Measurements from ENCODE around the gene TSC2.

DNA sequence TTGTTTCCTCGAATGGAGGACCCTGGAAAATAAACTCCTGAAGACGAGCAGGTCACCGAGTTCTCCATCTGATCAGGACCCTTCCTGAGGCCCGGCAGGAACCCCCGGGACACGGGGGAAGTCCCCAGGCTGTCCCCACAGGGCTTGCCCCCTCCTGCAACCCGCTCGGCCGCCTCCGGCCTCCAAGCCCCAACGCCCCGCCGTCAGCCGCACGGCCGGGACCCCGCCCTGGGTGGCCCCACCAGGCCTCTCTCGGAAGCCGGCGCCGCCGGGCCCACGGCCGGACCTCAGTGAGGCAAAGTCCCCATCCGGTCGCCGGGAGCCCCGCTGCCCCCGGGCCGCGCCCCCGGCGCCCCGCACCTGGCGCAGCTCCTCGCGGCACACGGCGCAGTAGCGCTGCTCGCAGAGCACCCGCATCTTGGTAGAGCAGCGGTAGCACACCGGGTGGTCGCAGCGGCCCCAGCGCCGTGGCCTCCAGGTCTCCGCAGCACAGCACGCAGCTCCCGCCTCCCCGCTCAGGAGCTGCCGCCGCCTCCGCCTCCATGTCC is 38.5 kb upstream of the TSC2 start:
- TF ChIP-seq ZBTB7A (IDR thresholded peaks at IDR 0.05; ENCODE audit: low read depth) (no peak), NFIC (IDR thresholded peaks at IDR 0.05) (no peak), TAF1 (IDR thresholded peaks at IDR 0.05; ENCODE audit: low read depth) (no peak), EP300 (IDR thresholded peaks at IDR 0.05; ENCODE audit: borderline replicate concordance) (no peak), CREB1 (IDR thresholded peaks at IDR 0.05; ENCODE audit: low read depth) (no peak), CEBPB (IDR thresholded peaks at IDR 0.05) (no peak), YY1 (IDR thresholded peaks at IDR 0.05; ENCODE audit: low read depth) (no peak)
